HAP-1 (cell line): ENCODE data around the gene OR4K5.
"Not testable (repeated sequence)": the region's sequence is repeated elsewhere in the genome, so short reads cannot be mapped to it uniquely, and the experiment has no call there.

Experiments used
- DNase-seq, 2 experiments: peaks; one replicate each; pipeline ENCODE4 v3.0.0-alpha.2; 2016 to 2020; ENCODE audit warnings: low spot score in 2 of 2
- H3K27me3 ChIP-seq: fragments of 250-450 bp; sonication (Bioruptor Pico); 2 replicates; pipeline ENCODE4 v1.5.1; 2020; ENCODE audit warnings: low read depth, mild to moderate bottlenecking, moderate library complexity
- H3K36me3 ChIP-seq: fragments of 250-450 bp; sonication (Bioruptor Pico); replicated peaks from 2 replicates; pipeline ENCODE4 v1.5.1; 2020; ENCODE audit warnings: mild to moderate bottlenecking
- H3K4me1 ChIP-seq: fragments of 250-450 bp; sonication (Bioruptor Pico); 2 replicates; pipeline ENCODE4 v1.5.1; 2020; ENCODE audit warnings: mild to moderate bottlenecking
- H3K4me3 ChIP-seq: fragments of 250-450 bp; sonication (Bioruptor Pico); 2 replicates; pipeline ENCODE4 v1.5.1; 2020; ENCODE audit warnings: mild to moderate bottlenecking, moderate library complexity
- H3K9me3 ChIP-seq: fragments of 250-450 bp; sonication (Bioruptor Pico); 2 replicates; pipeline ENCODE4 v1.5.1; 2020; ENCODE audit warnings: mild to moderate bottlenecking, moderate library complexity
- in situ Hi-C: fragments of 300-500 bp; cut with MboI; formaldehyde crosslinking; loops from 3 replicates; pipeline ENCODE4 v1.14.3; 2020; ENCODE audit warnings: low sequenced_read_pairs, inconsistent platforms, mixed read lengths

OR4K5 gene

DNA sequence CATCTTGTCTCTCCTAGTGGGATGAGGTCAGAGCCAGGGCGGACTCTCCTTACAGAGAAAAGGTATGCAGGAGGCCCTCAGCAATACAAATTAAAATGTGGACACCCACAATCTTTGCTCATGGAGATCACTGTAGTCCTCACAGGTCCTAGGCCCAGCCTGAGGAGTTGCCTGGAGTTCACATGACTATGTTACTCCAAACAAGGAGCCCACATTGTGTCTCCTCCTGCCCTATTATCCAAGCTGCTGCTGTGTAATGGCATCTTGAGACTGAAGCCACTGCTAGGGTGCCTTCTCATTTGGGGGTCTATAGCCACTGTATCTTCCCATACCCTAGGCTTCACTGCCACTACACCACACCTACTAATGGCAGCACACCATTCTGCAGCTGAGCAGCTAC lies 21.3 kb downstream of the OR4K5 start:
- no peak overlapping the region for H3K4me3 ChIP-seq
- H3K4me1 ChIP-seq, result no peaks in the 10 kb centered on the region
- DNase-seq, result no peak
- peaks cover 7% of the 10 kb centered on the region; the same call in 1 of the 2 replicates for H3K9me3 ChIP-seq
- in situ Hi-C loops, result no loop called here
- no peaks in the 10 kb centered on the region for H3K36me3 ChIP-seq
- no peaks in the 10 kb centered on the region for H3K27me3 ChIP-seq

DNA sequence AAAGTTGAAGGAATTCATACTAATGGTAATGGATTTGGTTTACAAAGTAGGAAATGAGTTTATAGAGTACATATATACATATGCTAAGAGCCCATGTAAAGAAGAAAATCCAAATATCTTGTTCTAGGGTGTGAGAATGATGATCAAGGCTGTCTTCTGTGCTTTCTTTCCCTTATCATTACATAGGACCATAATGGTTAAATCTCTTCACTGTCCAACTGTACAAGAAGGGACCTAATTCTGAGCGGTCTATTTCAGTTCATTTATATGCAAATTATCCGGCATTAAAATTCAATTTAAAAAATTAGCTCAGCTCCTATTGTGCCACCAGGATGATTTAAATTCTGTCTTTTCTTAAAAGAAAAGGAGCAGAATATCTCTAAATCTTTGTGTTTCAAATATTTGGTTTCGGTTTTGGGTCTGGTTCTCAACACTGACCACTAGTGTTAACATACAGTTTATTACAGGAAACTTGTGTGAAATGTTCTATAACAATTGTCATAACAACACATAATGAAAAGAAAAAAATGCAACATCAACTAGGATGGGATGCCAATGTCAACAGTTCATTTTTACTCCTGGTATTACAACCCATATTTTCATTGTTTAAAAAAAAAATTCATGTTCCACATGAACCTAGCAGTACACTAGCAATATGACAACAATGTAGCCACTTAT lies 27.1 kb downstream of the OR4K5 start:
- Histone ChIP-seq H3K9me3 (peaks cover under 1% of the 10 kb centered on the region), H3K27me3 (no peaks in the 10 kb centered on the region), H3K4me3 (no peak overlapping the region), H3K4me1 (no peaks in the 10 kb centered on the region), H3K36me3 (no peaks in the 10 kb centered on the region)
- DNase-seq, result no peak
- in situ Hi-C loops, result no loop called here

DNA sequence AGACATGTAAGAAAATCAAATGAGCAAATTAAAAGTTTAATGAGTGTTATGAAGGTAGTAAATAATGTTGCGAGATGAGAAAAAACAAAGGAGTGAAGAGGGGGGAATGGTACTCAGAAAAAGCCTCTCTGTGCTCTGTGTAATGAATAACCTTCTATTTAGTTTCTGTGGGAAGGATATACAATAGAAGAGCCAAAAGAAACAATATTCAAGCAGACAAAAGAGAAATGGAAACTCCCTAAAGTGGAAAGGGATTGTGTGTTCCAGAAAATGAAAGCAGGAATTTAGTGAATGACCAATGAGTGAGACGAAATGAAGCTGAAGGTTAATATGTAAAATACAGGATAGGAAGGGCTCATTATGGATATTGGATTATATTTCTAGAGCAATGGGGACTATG lies 28.8 kb downstream of the OR4K5 start:
- Histone ChIP-seq H3K4me1 (no peaks in the 10 kb centered on the region), H3K9me3 (peaks cover 3% of the 10 kb centered on the region; the same call in 1 of the 2 replicates), H3K36me3 (no peaks in the 10 kb centered on the region), H3K27me3 (no peaks in the 10 kb centered on the region), H3K4me3 (no peak overlapping the region)
- no peak for DNase-seq
- in situ Hi-C loops, result no loop called here

DNA sequence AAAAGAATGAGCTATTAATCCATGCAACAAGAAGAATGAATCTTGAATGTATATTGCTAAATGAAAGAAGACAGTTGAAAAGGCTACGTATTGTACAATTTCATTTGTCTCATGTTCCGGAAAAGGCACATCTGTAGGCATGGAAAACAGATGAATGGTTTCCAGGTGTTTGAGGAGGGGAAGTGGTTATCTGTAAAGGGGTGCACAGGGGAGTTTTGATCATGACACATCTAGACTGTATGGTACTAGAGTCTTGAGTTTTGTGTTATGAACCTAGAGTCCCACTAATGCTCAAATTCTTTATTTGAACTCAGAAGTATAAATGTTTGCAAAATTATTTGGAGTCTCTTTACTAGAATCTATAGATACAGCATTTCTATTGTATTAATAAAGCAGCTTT lies 49.3 kb downstream of the OR4K5 start:
- in situ Hi-C loops, H3K27me3 ChIP-seq, H3K4me1 ChIP-seq, H3K4me3 ChIP-seq, H3K36me3 ChIP-seq, H3K9me3 ChIP-seq, DNase-seq: not testable (repeated sequence)
